Fibroblast of lung (primary cell): ENCODE measurements around the gene ASAP2. TPM values are rescaled to one million over a fixed set of nuclear protein-coding genes. Genes with fewer than 3 reads are reported as not detected.

Experiments used
- DNase-seq, 2 donors: peaks; one replicate each; pipeline versions ENCODE4 v3.0.0 to v3.0.0-alpha.2; 2010; ENCODE audit warnings: low read depth in 2 of 2
- H2AFZ ChIP-seq: 2 replicates; pipeline ENCODE4 v1.5.1; 2012; ENCODE audit warnings: low read length, control low read depth, inconsistent platforms
- H3K27ac ChIP-seq: 2 replicates; pipeline ENCODE4 v1.5.1; 2011; ENCODE audit warnings: low read length, control low read depth; ENCODE audit not compliant: insufficient read depth
- H3K27me3 ChIP-seq: 2 replicates; pipeline ENCODE4 v1.5.1; 2011; ENCODE audit warnings: mild to moderate bottlenecking, low read length; ENCODE audit not compliant: control insufficient read depth, insufficient read depth
- H3K36me3 ChIP-seq: 2 replicates; pipeline ENCODE4 v1.5.1; 2011; ENCODE audit warnings: low read length; ENCODE audit not compliant: control insufficient read depth, insufficient read depth
- H3K4me1 ChIP-seq: 2 replicates; pipeline ENCODE4 v1.5.1; 2011; ENCODE audit warnings: low read length; ENCODE audit not compliant: control insufficient read depth, insufficient read depth; ENCODE audit errors: extremely low read depth
- H3K4me2 ChIP-seq: 2 replicates; pipeline ENCODE4 v1.5.1; 2011; ENCODE audit warnings: low read length, control low read depth; ENCODE audit not compliant: insufficient read depth; ENCODE audit errors: extremely low read depth
- H3K4me3 ChIP-seq, 4 experiments: fragments of 200-600 bp in 1 of 4; sonication (generic) in 1 of 4; replicated peaks in 1 of 4; 2 replicates each; pipeline ENCODE4 v1.5.1; 2011 to 2016; ENCODE audit warnings: low read length in 4 of 4, low read depth in 3 of 4, mild to moderate bottlenecking in 3 of 4, control low read depth in 2 of 4, inconsistent platforms in 1 of 4, mixed read lengths in 1 of 4; ENCODE audit not compliant: insufficient read depth in 1 of 4; ENCODE audit errors: control extremely low read depth in 1 of 4
- H3K79me2 ChIP-seq: 2 replicates; pipeline ENCODE4 v1.5.1; 2012; ENCODE audit warnings: mild to moderate bottlenecking, low read length, inconsistent platforms; ENCODE audit not compliant: control insufficient read depth, insufficient read depth
- H3K9ac ChIP-seq: 2 replicates; pipeline ENCODE4 v1.5.1; 2011; ENCODE audit warnings: mild to moderate bottlenecking, low read length, control low read depth; ENCODE audit not compliant: insufficient read depth
- H3K9me3 ChIP-seq: 2 replicates; pipeline ENCODE4 v1.5.1; 2012; ENCODE audit warnings: low read depth, low read length; ENCODE audit not compliant: control insufficient read depth, insufficient read depth
- H4K20me1 ChIP-seq: 2 replicates; pipeline ENCODE4 v1.5.1; 2011; ENCODE audit warnings: low read length; ENCODE audit not compliant: control insufficient read depth, insufficient read depth; ENCODE audit errors: extremely low read depth
- CTCF ChIP-seq, 2 donors: IDR thresholded peaks in 1 of 2; conservative IDR thresholded peaks in 1 of 2; 1 replicate in 1 of 2; 2 replicates in 1 of 2; pipeline ENCODE4 v1.5.1; 2011 to 2012; ENCODE audit warnings: low read length in 2 of 2, control low read depth in 1 of 2, inconsistent platforms in 1 of 2, low read depth in 1 of 2, mild to moderate bottlenecking in 1 of 2
- EZH2 ChIP-seq: IDR thresholded peaks from 2 replicates; pipeline ENCODE4 v1.5.1; 2012; ENCODE audit warnings: low read length, control low read depth, mild to moderate bottlenecking; ENCODE audit errors: missing control alignments
- polyA plus RNA-seq, 2 donors: library from polyadenylated mRNA; depleted of rRNA in 1 of 2; stranded (reverse) in 1 of 2; unstranded in 1 of 2; fragments of >200 nt; gene quantifications; 2 replicates each; pipeline ENCODE4 v1.2.1, GENCODE V29; 2011 to 2012; ENCODE audit warnings: missing spikeins in 1 of 2
- total RNA-seq: library from RNA; depleted of rRNA; stranded (reverse); fragments of >200 nt; gene quantifications from 2 replicates; pipeline ENCODE4 v1.2.1, GENCODE V29; 2014

Gene ASAP2
- total and polyA plus RNA-seq, 2 donors (not counting 1 experiment from before 2014, with no cell fraction given): 19.2 to 19.9 TPM

GRCh38 chr2:9355270-9355669 is 148.7 kb downstream of the ASAP2 start:
- H3K36me3 ChIP-seq: peaks cover 6% of the 10 kb centered on the region
- DNase-seq: no peak
- H2AFZ ChIP-seq: no peak overlapping the region
- no peaks in the 10 kb centered on the region for H4K20me1 ChIP-seq
- no peaks in the 10 kb centered on the region for H3K79me2 ChIP-seq
- H3K9ac ChIP-seq: no peak overlapping the region
- TF ChIP-seq CTCF (conservative IDR thresholded peaks at IDR 0.05 in 1 of 2, IDR thresholded peaks at IDR 0.05 in 1 of 2; ENCODE audit: low read depth in 1 of 2, low read length in 2 of 2) (no peak), EZH2 (no peak)
- H3K27me3 ChIP-seq: no peaks in the 10 kb centered on the region
- H3K4me3 ChIP-seq: no peak overlapping the region
- H3K4me2 ChIP-seq: no peak overlapping the region
- no peak overlapping the region for H3K27ac ChIP-seq
- H3K4me1 ChIP-seq: peaks cover 2% of the 10 kb centered on the region
- no peaks in the 10 kb centered on the region for H3K9me3 ChIP-seq

GRCh38 chr2:9355716-9356115 is 149.1 kb downstream of the ASAP2 start:
- Histone ChIP-seq H3K4me3 (no peak overlapping the region), H2AFZ (no peak overlapping the region), H3K27me3 (no peaks in the 10 kb centered on the region), H3K27ac (no peak overlapping the region), H3K9me3 (no peaks in the 10 kb centered on the region), H4K20me1 (no peaks in the 10 kb centered on the region), H3K79me2 (no peaks in the 10 kb centered on the region), H3K4me1 (peaks cover 4% of the 10 kb centered on the region), H3K4me2 (no peak overlapping the region), H3K9ac (no peak overlapping the region), H3K36me3 (peaks cover 6% of the 10 kb centered on the region)
- DNase-seq: no peak
- TF ChIP-seq CTCF (conservative IDR thresholded peaks at IDR 0.05 in 1 of 2, IDR thresholded peaks at IDR 0.05 in 1 of 2; ENCODE audit: low read depth in 1 of 2, low read length in 2 of 2) (no peak), EZH2 (no peak)

GRCh38 chr2:9356261-9356660 is 149.6 kb downstream of the ASAP2 start:
- Histone ChIP-seq H3K4me2 (no peak overlapping the region), H3K4me1 (peaks cover 8% of the 10 kb centered on the region), H3K79me2 (no peaks in the 10 kb centered on the region), H3K9me3 (no peaks in the 10 kb centered on the region), H4K20me1 (no peaks in the 10 kb centered on the region), H3K9ac (no peak overlapping the region), H3K27me3 (no peaks in the 10 kb centered on the region), H2AFZ (no peak overlapping the region), H3K27ac (no peak overlapping the region), H3K4me3 (peak overlapping the region in 1 of 4 experiments; percentile 5), H3K36me3 (peaks cover 7% of the 10 kb centered on the region)
- no peak for DNase-seq
- TF ChIP-seq EZH2: no peak
